Esophagus muscularis mucosa (tissue), 4 donors: ENCODE results near the gene DCPS.
"Not testable (repeated sequence)": the region's sequence is repeated elsewhere in the genome, so short reads cannot be mapped to it uniquely, and the experiment has no call there.

Source experiments
- EP300 ChIP-seq: sonication (generic); formaldehyde crosslinking; IDR thresholded peaks from one replicate; pipeline ENCODE4 v1.6.1; 2017; ENCODE audit warnings: antibody characterized with exemption
- POLR2AphosphoS5 ChIP-seq, 2 donors: sonication (generic); formaldehyde crosslinking; IDR thresholded peaks; one replicate each; pipeline ENCODE4 v1.6.1; 2017; ENCODE audit warnings: antibody characterized with exemption in 2 of 2
- TF ChIP-seq, protein P1 (sequence below), 3 experiments: fragments of 200-600 bp in 2 of 3; fragments of 450-650 bp in 1 of 3; sonication (generic) in 2 of 3; IDR thresholded peaks; one replicate each; pipeline ENCODE4 v1.5.1; 2017 to 2019; ENCODE audit warnings: antibody characterized with exemption in 3 of 3, mild to moderate bottlenecking in 2 of 3, moderate library complexity in 1 of 3

GRCh38 chr11:126367806-126368205, 63.9 kb downstream of the DCPS start:
- not testable (repeated sequence) for TF ChIP-seq POLR2AphosphoS5 (IDR thresholded peaks at IDR 0.05); EP300
- TF ChIP-seq, protein P1, sequence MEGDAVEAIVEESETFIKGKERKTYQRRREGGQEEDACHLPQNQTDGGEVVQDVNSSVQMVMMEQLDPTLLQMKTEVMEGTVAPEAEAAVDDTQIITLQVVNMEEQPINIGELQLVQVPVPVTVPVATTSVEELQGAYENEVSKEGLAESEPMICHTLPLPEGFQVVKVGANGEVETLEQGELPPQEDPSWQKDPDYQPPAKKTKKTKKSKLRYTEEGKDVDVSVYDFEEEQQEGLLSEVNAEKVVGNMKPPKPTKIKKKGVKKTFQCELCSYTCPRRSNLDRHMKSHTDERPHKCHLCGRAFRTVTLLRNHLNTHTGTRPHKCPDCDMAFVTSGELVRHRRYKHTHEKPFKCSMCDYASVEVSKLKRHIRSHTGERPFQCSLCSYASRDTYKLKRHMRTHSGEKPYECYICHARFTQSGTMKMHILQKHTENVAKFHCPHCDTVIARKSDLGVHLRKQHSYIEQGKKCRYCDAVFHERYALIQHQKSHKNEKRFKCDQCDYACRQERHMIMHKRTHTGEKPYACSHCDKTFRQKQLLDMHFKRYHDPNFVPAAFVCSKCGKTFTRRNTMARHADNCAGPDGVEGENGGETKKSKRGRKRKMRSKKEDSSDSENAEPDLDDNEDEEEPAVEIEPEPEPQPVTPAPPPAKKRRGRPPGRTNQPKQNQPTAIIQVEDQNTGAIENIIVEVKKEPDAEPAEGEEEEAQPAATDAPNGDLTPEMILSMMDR (IDR thresholded peaks at IDR 0.05) = not testable (repeated sequence)
